ENCODE data around the gene NR2E1.

The NR2E1 gene

DNA sequence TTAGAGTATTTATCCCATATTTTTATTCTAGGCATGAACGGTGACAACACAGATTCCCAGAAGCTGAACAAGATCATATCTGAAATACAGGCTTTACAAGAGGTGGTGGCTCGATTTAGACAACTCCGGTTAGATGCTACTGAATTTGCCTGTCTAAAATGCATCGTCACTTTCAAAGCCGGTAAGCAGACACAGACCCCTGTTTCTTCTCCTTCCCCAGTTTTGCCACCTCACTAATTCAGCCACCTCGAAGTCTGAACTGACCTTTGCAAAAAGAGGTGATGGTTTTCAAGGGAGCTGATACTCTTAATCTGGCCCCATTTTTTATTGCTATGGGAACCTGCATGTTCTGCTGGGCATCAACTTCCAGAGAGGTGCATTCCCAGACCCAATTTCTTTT is 15.0 kb downstream of the NR2E1 start:
- Histone ChIP-seq H3K4me1 (ENCODE audit: control insufficient read depth in 1 of 2, insufficient read depth in 2 of 2, low read length in 2 of 2) (peaks cover 7 to 8% of the 10 kb centered on the region in 2 experiments), H3K18ac (ENCODE audit: low read length) (no peak overlapping the region), H2AFZ (ENCODE audit: insufficient read depth, low read length, poor library complexity) (no peak overlapping the region), H3K27ac (ENCODE audit: low read depth, low read length) (no peak overlapping the region), H3K14ac (ENCODE audit: low read length) (no peak overlapping the region), H3K9me3 (ENCODE audit: insufficient read depth, low read depth, low read length) (peaks cover 2% of the 10 kb centered on the region), H3K79me2 (ENCODE audit: control insufficient read depth, insufficient read depth, low read length, poor library complexity) (no peaks in the 10 kb centered on the region), H4K91ac (ENCODE audit: low read depth, low read length) (no peak overlapping the region), H2BK5ac (ENCODE audit: low read depth, low read length, poor library complexity) (no peak overlapping the region), H2BK12ac (ENCODE audit: low read length) (no peak overlapping the region), H4K12ac (ENCODE audit: low read depth, low read length) (no peak overlapping the region), H3K36me3 (ENCODE audit: control insufficient read depth in 1 of 2, insufficient read depth in 2 of 2, low read length in 2 of 2) (no peaks in the 10 kb centered on the region), H3K79me1 (ENCODE audit: low read length) (no peaks in the 10 kb centered on the region), H3K9ac (ENCODE audit: low read length) (no peak overlapping the region), H3K23ac (ENCODE audit: low read length) (no peak overlapping the region), H3K4me2 (ENCODE audit: low read length) (no peak overlapping the region), H4K8ac (ENCODE audit: low read depth, low read length) (no peak overlapping the region), H2BK120ac (ENCODE audit: insufficient read depth, low read length, poor library complexity) (no peak overlapping the region), H2AK5ac (ENCODE audit: low read length) (no peak overlapping the region), H3K4me3 (ENCODE audit: low read depth, low read length) (no peak overlapping the region), H3K27me3 (ENCODE audit: insufficient read depth, low read length) (peaks cover 20% of the 10 kb centered on the region), H3K4ac (ENCODE audit: low read depth, low read length) (no peak overlapping the region)
- WGBS (ENCODE audit: extremely low coverage, insufficient coverage, insufficient read length): no CpG with 5 or more reads among the region's 6 CpGs
- no peak for DNase-seq

DNA sequence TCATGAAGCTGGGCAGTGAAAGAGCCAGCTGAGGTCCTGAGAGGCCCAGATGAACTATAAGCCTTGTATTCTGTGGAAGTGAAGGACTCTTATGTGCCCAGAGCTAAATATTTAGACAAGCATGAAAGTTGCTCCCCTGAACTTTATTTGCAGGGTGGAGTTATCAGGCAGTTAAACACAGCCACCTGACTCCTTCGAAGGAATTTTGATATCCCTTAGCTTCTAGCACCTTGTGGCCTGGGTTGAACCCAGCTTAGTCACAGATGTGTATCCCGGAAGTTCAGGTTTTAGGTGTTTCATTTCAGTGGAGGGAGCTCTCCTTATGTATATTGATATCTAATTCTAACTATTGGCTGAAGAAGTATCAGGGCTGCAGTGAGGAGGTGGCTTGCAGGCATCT is 20.4 kb downstream of the NR2E1 start:
- Histone ChIP-seq H4K8ac (ENCODE audit: low read depth, low read length) (no peak overlapping the region), H4K12ac (ENCODE audit: low read depth, low read length) (no peak overlapping the region), H3K4me2 (ENCODE audit: low read length) (no peak overlapping the region), H3K9me3 (ENCODE audit: insufficient read depth, low read depth, low read length) (no peaks in the 10 kb centered on the region), H3K4me3 (ENCODE audit: low read depth, low read length) (no peak overlapping the region), H3K23ac (ENCODE audit: low read length) (no peak overlapping the region), H3K79me2 (ENCODE audit: control insufficient read depth, insufficient read depth, low read length, poor library complexity) (no peaks in the 10 kb centered on the region), H2BK12ac (ENCODE audit: low read length) (no peak overlapping the region), H2BK120ac (ENCODE audit: insufficient read depth, low read length, poor library complexity) (no peak overlapping the region), H2BK5ac (ENCODE audit: low read depth, low read length, poor library complexity) (no peak overlapping the region), H3K4ac (ENCODE audit: low read depth, low read length) (no peak overlapping the region), H3K36me3 (ENCODE audit: control insufficient read depth in 1 of 2, insufficient read depth in 2 of 2, low read length in 2 of 2) (no peaks in the 10 kb centered on the region), H2AK5ac (ENCODE audit: low read length) (no peak overlapping the region), H3K14ac (ENCODE audit: low read length) (no peak overlapping the region), H4K91ac (ENCODE audit: low read depth, low read length) (no peak overlapping the region), H3K9ac (ENCODE audit: low read length) (no peak overlapping the region), H3K27ac (ENCODE audit: low read depth, low read length) (no peak overlapping the region), H2AFZ (ENCODE audit: insufficient read depth, low read length, poor library complexity) (no peak overlapping the region), H3K4me1 (ENCODE audit: control insufficient read depth in 1 of 2, insufficient read depth in 2 of 2, low read length in 2 of 2) (no peaks in the 10 kb centered on the region), H3K18ac (ENCODE audit: low read length) (no peak overlapping the region), H3K79me1 (ENCODE audit: low read length) (no peaks in the 10 kb centered on the region), H3K27me3 (ENCODE audit: insufficient read depth, low read length) (no peaks in the 10 kb centered on the region)
- no CpG with 5 or more reads among the region's 2 CpGs for WGBS (ENCODE audit: extremely low coverage, insufficient coverage, insufficient read length)
- DNase-seq: no peak

DNA sequence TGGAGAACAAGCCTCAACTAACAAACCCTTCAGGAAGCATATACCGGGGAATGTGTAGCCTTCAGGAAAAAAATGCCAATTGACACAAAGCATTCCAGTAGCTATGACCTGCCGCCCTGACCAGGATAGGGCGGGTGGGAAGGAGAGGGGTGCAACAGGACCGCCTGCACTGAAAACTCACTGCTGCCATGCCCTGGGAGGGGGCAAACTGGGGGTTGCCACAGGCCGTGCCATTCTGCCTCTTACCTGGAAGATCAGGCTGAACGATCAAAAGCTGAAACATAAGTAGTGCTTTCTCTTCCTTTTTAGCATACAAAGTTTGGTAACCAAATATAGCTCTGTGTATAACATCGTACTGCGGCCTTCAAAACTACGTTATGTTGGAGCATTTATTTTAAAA is 21.7 kb downstream of the NR2E1 start:
- Histone ChIP-seq H4K91ac (ENCODE audit: low read depth, low read length) (no peak overlapping the region), H3K23ac (ENCODE audit: low read length) (no peak overlapping the region), H3K36me3 (ENCODE audit: control insufficient read depth in 1 of 2, insufficient read depth in 2 of 2, low read length in 2 of 2) (no peaks in the 10 kb centered on the region), H3K14ac (ENCODE audit: low read length) (no peak overlapping the region), H3K4ac (ENCODE audit: low read depth, low read length) (no peak overlapping the region), H4K8ac (ENCODE audit: low read depth, low read length) (no peak overlapping the region), H2BK12ac (ENCODE audit: low read length) (no peak overlapping the region), H3K9ac (ENCODE audit: low read length) (no peak overlapping the region), H3K4me1 (ENCODE audit: control insufficient read depth in 1 of 2, insufficient read depth in 2 of 2, low read length in 2 of 2) (no peaks in the 10 kb centered on the region), H2AFZ (ENCODE audit: insufficient read depth, low read length, poor library complexity) (no peak overlapping the region), H3K9me3 (ENCODE audit: insufficient read depth, low read depth, low read length) (no peaks in the 10 kb centered on the region), H2BK120ac (ENCODE audit: insufficient read depth, low read length, poor library complexity) (no peak overlapping the region), H4K12ac (ENCODE audit: low read depth, low read length) (no peak overlapping the region), H2AK5ac (ENCODE audit: low read length) (no peak overlapping the region), H3K27me3 (ENCODE audit: insufficient read depth, low read length) (no peaks in the 10 kb centered on the region), H3K4me3 (ENCODE audit: low read depth, low read length) (no peak overlapping the region), H3K4me2 (ENCODE audit: low read length) (no peak overlapping the region), H3K79me1 (ENCODE audit: low read length) (no peaks in the 10 kb centered on the region), H3K27ac (ENCODE audit: low read depth, low read length) (no peak overlapping the region), H2BK5ac (ENCODE audit: low read depth, low read length, poor library complexity) (no peak overlapping the region), H3K18ac (ENCODE audit: low read length) (no peak overlapping the region), H3K79me2 (ENCODE audit: control insufficient read depth, insufficient read depth, low read length, poor library complexity) (no peaks in the 10 kb centered on the region)
- no CpG with 5 or more reads among the region's 9 CpGs for WGBS (ENCODE audit: extremely low coverage, insufficient coverage, insufficient read length)
- DNase-seq: no peak

DNA sequence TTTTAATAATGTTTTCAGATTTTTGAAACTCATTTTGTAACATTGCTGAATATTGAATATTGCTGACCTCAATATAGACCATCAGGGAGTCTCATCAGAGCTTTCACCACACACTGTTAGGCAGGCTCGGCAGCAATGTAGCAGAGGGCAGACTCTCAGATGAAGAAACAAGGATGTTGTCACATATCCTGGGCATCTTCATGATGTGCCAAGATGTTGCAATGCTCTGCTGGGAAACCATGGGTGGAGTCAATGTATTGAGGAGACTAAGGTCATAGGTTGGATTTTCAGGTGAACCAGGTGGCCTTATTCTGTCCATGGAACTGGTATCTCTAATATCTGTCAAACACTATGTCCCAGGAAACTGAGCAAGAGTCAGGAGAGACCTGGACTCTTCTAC is 27.3 kb downstream of the NR2E1 start:
- Histone ChIP-seq H3K23ac (ENCODE audit: low read length) (no peak overlapping the region), H3K4ac (ENCODE audit: low read depth, low read length) (no peak overlapping the region), H3K9ac (ENCODE audit: low read length) (no peak overlapping the region), H2AK5ac (ENCODE audit: low read length) (no peak overlapping the region), H3K9me3 (ENCODE audit: insufficient read depth, low read depth, low read length) (no peaks in the 10 kb centered on the region), H3K36me3 (ENCODE audit: control insufficient read depth in 1 of 2, insufficient read depth in 2 of 2, low read length in 2 of 2) (no peaks in the 10 kb centered on the region), H4K12ac (ENCODE audit: low read depth, low read length) (no peak overlapping the region), H3K27me3 (ENCODE audit: insufficient read depth, low read length) (no peaks in the 10 kb centered on the region), H3K4me3 (ENCODE audit: low read depth, low read length) (no peak overlapping the region), H4K8ac (ENCODE audit: low read depth, low read length) (no peak overlapping the region), H3K79me1 (ENCODE audit: low read length) (no peaks in the 10 kb centered on the region), H3K4me1 (ENCODE audit: control insufficient read depth in 1 of 2, insufficient read depth in 2 of 2, low read length in 2 of 2) (no peaks in the 10 kb centered on the region), H4K91ac (ENCODE audit: low read depth, low read length) (no peak overlapping the region), H3K4me2 (ENCODE audit: low read length) (no peak overlapping the region), H3K14ac (ENCODE audit: low read length) (no peak overlapping the region), H2BK5ac (ENCODE audit: low read depth, low read length, poor library complexity) (no peak overlapping the region), H2BK12ac (ENCODE audit: low read length) (no peak overlapping the region), H3K79me2 (ENCODE audit: control insufficient read depth, insufficient read depth, low read length, poor library complexity) (no peaks in the 10 kb centered on the region), H3K27ac (ENCODE audit: low read depth, low read length) (no peak overlapping the region), H2AFZ (ENCODE audit: insufficient read depth, low read length, poor library complexity) (no peak overlapping the region), H3K18ac (ENCODE audit: low read length) (no peak overlapping the region), H2BK120ac (ENCODE audit: insufficient read depth, low read length, poor library complexity) (no peak overlapping the region)
- WGBS (ENCODE audit: extremely low coverage, insufficient coverage, insufficient read length): no CpG with 5 or more reads among the region's 1 CpG
- DNase-seq: no peak

Measured in trophoblast cell (in vitro differentiated cells and primary cell).